B cell (primary cell): ENCODE measurements around the gene ADK.

ENCODE experiments used
- EZH2 ChIP-seq: IDR thresholded peaks from 2 replicates; pipeline ENCODE4 v1.6.1; 2012; ENCODE audit warnings: borderline replicate concordance, low read depth, mild to moderate bottlenecking, moderate library complexity, low read length; ENCODE audit not compliant: insufficient read depth, poor library complexity, severe bottlenecking
- TF ChIP-seq, protein P1 (sequence below): fragments of 200-600 bp; IDR thresholded peaks from one replicate; pipeline ENCODE4 v1.8.0; 2022; ENCODE audit warnings: antibody characterized with exemption, mild to moderate bottlenecking

DNA sequence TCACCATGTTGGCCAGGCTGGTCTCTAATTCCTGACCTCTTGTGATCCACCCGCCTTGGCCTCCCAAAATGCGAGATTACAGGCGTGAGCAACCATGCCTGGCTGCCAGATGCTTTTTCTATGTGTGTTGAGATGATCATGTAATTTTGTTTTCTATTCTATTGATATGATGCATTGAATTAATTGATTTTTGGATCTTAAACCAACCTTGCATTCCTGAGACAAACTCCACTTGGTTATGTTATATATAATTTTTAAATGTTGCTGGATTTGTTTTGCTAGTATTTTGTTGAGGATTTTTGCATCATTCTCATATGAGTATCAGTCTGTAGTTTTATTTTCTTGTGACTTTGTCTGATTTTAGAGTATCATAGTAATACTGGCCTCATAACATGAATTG is 192.8 kb downstream of the ADK start:
- TF ChIP-seq, protein P1, sequence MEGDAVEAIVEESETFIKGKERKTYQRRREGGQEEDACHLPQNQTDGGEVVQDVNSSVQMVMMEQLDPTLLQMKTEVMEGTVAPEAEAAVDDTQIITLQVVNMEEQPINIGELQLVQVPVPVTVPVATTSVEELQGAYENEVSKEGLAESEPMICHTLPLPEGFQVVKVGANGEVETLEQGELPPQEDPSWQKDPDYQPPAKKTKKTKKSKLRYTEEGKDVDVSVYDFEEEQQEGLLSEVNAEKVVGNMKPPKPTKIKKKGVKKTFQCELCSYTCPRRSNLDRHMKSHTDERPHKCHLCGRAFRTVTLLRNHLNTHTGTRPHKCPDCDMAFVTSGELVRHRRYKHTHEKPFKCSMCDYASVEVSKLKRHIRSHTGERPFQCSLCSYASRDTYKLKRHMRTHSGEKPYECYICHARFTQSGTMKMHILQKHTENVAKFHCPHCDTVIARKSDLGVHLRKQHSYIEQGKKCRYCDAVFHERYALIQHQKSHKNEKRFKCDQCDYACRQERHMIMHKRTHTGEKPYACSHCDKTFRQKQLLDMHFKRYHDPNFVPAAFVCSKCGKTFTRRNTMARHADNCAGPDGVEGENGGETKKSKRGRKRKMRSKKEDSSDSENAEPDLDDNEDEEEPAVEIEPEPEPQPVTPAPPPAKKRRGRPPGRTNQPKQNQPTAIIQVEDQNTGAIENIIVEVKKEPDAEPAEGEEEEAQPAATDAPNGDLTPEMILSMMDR, result no peak
- TF ChIP-seq EZH2, result no peak
